GM19240 (cell line): ENCODE data around the gene RPL41.
A peak's percentile ranks its signal among the peaks of the same experiment; 100 is the strongest.

ENCODE experiments used
- DNase-seq: peaks from one replicate; pipeline ENCODE4 v3.0.0; 2011; ENCODE audit warnings: low spot score; ENCODE audit not compliant: insufficient read length

RPL41 gene

GRCh38 chr12:56127888-56128669 is 11.6 kb downstream of the RPL41 start, which contains the start of gene ESYT1:
Gene ESYT1 (plus strand): TSS chr12:56128267. CDS start chr12:56128320, 53 bp downstream.
- peak; percentile 92 for DNase-seq

- no peak for DNase-seq
These were observed 12.3 kb downstream of the RPL41 start for GRCh38 chr12:56128670-56129205.

- DNase-seq: peak; percentile 31
These were observed 12.9 kb downstream of the RPL41 start for GRCh38 chr12:56129206-56129941.

- DNase-seq: no peak
These were observed 13.6 kb downstream of the RPL41 start for GRCh38 chr12:56129942-56130495.

DNA sequence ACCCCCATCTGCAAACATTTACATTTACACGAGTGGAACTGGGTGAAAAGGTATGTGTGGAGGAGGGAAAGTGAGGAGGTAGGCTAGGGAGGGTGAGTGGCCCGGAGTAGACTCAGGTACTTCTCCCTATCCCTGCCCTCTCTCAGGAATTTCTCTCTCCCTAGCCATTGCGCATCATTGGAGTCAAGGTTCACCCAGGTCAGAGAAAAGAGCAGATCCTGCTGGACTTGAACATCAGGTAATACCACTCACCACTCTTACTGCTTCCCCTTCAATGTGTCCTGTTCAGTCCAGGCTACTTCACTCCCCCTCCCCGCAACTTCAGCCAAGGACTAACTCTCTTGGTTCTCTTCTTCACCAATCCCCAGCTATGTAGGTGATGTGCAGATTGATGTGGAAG is 14.4 kb downstream of the RPL41 start:
- DNase-seq: no peak

DNA sequence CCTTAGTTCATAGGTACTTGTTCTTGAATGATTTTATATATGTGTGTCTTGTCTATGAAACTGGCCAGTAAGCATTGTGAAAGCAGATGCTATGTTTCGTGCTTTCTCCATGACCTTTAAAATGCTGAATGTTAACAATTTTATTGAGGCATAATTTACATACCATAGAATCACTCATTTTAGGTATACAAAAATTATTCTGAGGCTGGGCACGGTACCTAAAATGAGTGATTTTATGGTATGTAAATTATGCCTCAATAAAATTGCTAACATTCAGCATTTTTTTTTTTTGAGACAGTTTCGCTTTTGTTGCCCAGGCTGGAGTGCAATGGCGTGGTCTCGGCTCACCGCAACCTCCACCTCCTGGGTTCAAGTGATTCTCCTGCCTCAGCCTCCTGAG is 18.5 kb downstream of the RPL41 start:
- DNase-seq: no peak

GRCh38 chr12:56137853-56138571 is 21.6 kb downstream of the RPL41 start:
- DNase-seq: no peak

GRCh38 chr12:56141946-56142784 is 25.7 kb downstream of the RPL41 start:
- DNase-seq: no peak

DNA sequence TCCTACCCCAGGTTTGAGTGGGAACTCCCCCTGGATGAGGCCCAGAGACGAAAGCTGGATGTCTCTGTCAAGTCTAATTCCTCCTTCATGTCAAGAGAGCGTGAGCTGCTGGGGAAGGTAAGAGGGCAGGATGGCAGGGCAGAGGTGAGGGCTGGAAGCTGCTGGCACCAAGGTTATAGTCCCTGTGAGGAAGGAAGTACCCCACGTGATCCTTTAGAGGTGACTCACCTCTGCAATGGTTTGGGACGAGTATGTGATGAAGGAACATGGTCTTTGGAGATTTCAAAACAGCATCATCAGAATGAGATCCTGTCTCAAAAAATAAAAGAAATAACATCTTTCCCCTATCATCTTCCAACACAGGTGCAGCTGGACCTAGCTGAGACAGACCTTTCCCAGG is 26.8 kb downstream of the RPL41 start:
- no peak for DNase-seq

GRCh38 chr12:56143870-56144269 is 27.4 kb downstream of the RPL41 start:
- no peak for DNase-seq

- no peak for DNase-seq
These were observed 28.8 kb downstream of the RPL41 start for GRCh38 chr12:56145217-56145616.

GRCh38 chr12:56146492-56147460 is 30.3 kb downstream of the RPL41 start:
- DNase-seq: no peak

- no peak for DNase-seq
These were observed 34.1 kb downstream of the RPL41 start for GRCh38 chr12:56150563-56150962.

DNA sequence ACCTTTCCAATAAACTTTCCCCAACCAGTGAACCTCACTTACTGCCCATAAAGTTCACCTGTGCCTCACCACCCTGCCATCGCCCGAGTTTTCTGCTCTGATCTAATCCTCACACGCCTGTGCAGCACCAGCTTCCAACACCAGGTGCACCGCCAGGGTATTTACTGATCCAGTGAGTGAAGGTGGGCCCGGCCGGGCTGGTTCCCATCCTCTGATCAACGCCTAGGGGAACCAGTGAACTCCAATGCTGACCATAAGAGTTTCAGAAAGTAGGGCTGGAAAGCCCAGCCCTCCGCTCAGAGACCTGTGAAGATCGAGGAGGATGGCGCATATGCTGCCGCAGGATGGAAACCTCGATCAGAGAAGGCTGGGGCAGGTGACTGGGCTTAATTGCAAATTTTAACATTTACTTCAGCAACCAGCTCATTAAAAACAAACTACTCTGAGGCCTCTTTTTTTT is 35.3 kb downstream of the RPL41 start:
- peak; percentile 50 for DNase-seq

DNA sequence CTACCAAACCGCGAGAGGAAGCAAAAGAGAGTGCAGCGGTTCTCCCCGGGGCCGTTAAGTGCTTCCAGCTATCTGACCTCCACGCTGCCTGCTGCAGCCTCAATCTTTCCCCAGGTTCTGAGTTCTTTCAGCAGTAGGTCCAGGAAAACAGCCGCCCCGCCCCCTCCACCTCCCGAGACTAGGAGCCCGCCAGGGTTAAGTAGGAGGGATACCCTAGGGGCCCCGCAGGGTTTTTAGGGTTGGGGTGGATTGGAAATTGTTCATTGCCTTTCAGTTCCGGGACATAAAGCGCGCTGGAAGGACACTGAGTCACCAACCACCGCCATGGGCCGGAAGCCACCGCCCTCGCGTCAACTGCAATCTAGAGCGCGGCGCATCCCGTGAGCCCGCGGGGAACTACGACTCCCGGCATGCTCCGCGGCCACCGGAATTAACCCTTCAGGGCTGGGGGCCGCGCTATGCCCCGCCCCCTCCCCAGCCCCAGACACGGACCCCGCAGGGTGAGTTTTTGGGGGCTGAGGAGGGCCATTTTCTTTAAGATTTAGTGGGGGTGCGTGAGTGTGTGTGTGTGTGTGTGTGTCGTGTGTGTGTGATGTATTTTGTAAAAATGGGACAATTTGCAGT is 35.8 kb downstream of the RPL41 start, which contains the start of gene MYL6B:
TSS of gene MYL6B (plus strand) at position 456 of the 624 bp plus-strand sequence. CDS start 1,332 bp downstream, outside the sequence.
- DNase-seq: peak; percentile 84

- DNase-seq: no peak
These were observed 36.6 kb downstream of the RPL41 start for GRCh38 chr12:56152756-56153677.

GRCh38 chr12:56153678-56154065 is 37.2 kb downstream of the RPL41 start:
- DNase-seq: no peak
